ENCODE data around the gene PRDM16. TPM values are rescaled to one million over a fixed set of nuclear protein-coding genes. Genes with fewer than 3 reads are reported as not detected.

PRDM16 gene
- total and polyA plus RNA-seq, 7 donors = 0.04 to 1.2 (median 0.31) TPM

- 59 to 66% (median 59%) methylated on average over 31 to 47 of the region's 47 CpGs for WGBS, 3 donors
- H3K27ac ChIP-seq = no peak overlapping the region
- H3K4me3 ChIP-seq = no peak overlapping the region
- no peaks in the 10 kb centered on the region for H3K4me1 ChIP-seq
- no peaks in the 10 kb centered on the region for H3K36me3 ChIP-seq (ENCODE audit: insufficient read depth in 1 of 2, low read depth in 1 of 2)
- H3K27me3 ChIP-seq (ENCODE audit: insufficient read depth in 3 of 3, low read length in 2 of 3) = peaks cover 0 to 59% (median 10%) of the 10 kb centered on the region in 3 donors
- ATAC-seq (no peak), DNase-seq (no peak)
- intact Hi-C loops (cut with DNase I) = no loop called here
- no peaks in the 10 kb centered on the region for H3K9me3 ChIP-seq
- TF ChIP-seq, protein P1, sequence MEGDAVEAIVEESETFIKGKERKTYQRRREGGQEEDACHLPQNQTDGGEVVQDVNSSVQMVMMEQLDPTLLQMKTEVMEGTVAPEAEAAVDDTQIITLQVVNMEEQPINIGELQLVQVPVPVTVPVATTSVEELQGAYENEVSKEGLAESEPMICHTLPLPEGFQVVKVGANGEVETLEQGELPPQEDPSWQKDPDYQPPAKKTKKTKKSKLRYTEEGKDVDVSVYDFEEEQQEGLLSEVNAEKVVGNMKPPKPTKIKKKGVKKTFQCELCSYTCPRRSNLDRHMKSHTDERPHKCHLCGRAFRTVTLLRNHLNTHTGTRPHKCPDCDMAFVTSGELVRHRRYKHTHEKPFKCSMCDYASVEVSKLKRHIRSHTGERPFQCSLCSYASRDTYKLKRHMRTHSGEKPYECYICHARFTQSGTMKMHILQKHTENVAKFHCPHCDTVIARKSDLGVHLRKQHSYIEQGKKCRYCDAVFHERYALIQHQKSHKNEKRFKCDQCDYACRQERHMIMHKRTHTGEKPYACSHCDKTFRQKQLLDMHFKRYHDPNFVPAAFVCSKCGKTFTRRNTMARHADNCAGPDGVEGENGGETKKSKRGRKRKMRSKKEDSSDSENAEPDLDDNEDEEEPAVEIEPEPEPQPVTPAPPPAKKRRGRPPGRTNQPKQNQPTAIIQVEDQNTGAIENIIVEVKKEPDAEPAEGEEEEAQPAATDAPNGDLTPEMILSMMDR (IDR thresholded peaks at IDR 0.05) = no peak
Measured at GRCh38 chr1:3240524-3241235, 171.7 kb downstream of the PRDM16 start.

DNA sequence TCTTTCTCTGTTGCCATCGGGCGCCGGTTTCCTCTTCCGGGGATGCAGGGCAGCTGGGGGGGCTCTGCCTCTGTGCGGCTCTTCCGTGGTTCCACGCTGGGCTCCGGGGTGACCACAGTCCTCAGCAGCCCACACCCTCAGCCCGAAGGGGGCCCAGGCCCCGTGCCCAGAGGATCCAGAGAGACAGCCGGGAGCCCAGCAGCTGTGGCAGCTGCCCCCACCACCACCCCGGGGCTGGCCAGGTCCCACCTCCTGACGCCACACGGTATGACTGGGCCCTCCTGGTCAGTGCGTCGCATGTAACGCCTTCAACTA lies 172.2 kb downstream of the PRDM16 start:
- 34 to 44% (median 43%) methylated on average over 14 to 17 of the region's 17 CpGs for WGBS, 3 donors
- intact Hi-C loops (cut with DNase I) = no loop called here
- DNase-seq (no peak), ATAC-seq (no peak)
- H3K27ac ChIP-seq = no peak overlapping the region
- peaks cover 0 to 59% (median 10%) of the 10 kb centered on the region in 3 donors for H3K27me3 ChIP-seq (ENCODE audit: insufficient read depth in 3 of 3, low read length in 2 of 3)
- TF ChIP-seq, protein P1 (IDR thresholded peaks at IDR 0.05) = no peak
- no peaks in the 10 kb centered on the region for H3K36me3 ChIP-seq (ENCODE audit: insufficient read depth in 1 of 2, low read depth in 1 of 2)
- no peak overlapping the region for H3K4me3 ChIP-seq
- H3K4me1 ChIP-seq = no peaks in the 10 kb centered on the region
- H3K9me3 ChIP-seq = no peaks in the 10 kb centered on the region

GRCh38 chr1:3241673-3242407 lies 172.8 kb downstream of the PRDM16 start:
- Histone ChIP-seq H3K36me3 (ENCODE audit: insufficient read depth in 1 of 2, low read depth in 1 of 2) (no peaks in the 10 kb centered on the region), H3K4me3 (no peak overlapping the region), H3K4me1 (no peaks in the 10 kb centered on the region), H3K9me3 (no peaks in the 10 kb centered on the region), H3K27ac (no peak overlapping the region), H3K27me3 (ENCODE audit: insufficient read depth in 3 of 3, low read length in 2 of 3) (peaks cover 0 to 61% (median 8%) of the 10 kb centered on the region in 3 donors)
- intact Hi-C loops (cut with DNase I) = no loop called here
- ATAC-seq = no peak
- TF ChIP-seq, protein P1 (IDR thresholded peaks at IDR 0.05) = no peak
- 77 to 86% (median 79%) methylated on average over 31 of the region's 31 CpGs for WGBS, 3 donors
- no peak for DNase-seq

DNA sequence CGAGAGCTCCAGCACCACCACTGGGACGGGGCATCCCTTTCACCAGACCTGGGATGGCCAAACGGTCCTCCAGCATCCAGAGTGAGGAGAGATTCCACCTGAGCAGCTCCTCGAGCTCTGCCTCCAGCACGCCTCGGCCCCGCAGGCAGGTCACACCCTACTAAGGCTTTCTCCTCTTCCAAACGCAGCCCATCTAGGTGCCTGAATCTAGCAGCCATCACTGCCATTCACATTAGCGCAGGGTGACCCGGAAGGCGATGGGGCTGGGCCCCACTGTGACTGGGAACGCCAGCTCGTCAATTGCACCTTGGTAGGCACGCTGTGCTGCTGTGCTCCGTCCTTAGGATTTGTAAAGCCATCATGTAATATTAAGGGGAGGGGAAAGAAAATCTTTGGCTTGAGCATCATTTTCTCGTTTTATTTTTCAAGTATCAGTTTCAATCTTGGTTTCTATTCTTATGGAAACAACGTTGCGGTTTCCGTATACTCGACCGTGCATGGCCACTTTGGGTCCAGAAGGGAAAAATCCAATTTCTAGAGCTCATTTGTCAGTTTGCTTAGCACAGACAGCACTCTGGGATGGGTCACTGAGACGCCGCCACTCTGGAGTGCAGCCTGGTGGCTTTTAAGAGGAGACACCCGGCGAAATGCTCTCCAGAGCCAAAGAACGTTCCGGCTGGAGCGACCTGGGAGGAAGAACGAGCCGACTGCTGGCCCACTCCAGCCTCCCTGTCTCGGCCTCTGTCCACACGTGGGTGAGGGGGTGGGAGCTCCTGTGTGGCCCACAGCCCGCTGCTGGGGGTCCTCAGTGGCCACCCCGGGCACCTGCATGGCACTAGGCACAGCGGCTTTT lies 173.6 kb downstream of the PRDM16 start:
- H3K4me3 ChIP-seq = no peak overlapping the region
- no peak for DNase-seq
- H3K9me3 ChIP-seq = no peaks in the 10 kb centered on the region
- intact Hi-C loops (cut with DNase I) = no loop called here
- ATAC-seq = no peak
- TF ChIP-seq, protein P1 (IDR thresholded peaks at IDR 0.05) = no peak
- WGBS, 3 donors = 80 to 85% (median 81%) methylated on average over 35 of the region's 35 CpGs
- H3K27ac ChIP-seq = no peak overlapping the region
- no peaks in the 10 kb centered on the region for H3K36me3 ChIP-seq (ENCODE audit: insufficient read depth in 1 of 2, low read depth in 1 of 2)
- H3K27me3 ChIP-seq (ENCODE audit: insufficient read depth in 3 of 3, low read length in 2 of 3) = peaks cover 0 to 59% (median 6%) of the 10 kb centered on the region in 3 donors
- H3K4me1 ChIP-seq = no peaks in the 10 kb centered on the region
